CD4-positive, alpha-beta T cell treated with Interleukin-15 for 4 hours (primary cell): ENCODE measurements around the gene CD82.

ENCODE experiments used
- DNase-seq: peaks from one replicate; pipeline ENCODE4 v3.0.0-alpha.2; 2020; ENCODE audit warnings: low spot score

The CD82 gene

GRCh38 chr11:44617671-44618461 lies 52.4 kb downstream of the CD82 start:
- DNase-seq = no peak

GRCh38 chr11:44618561-44619425 lies 53.3 kb downstream of the CD82 start:
- DNase-seq = no peak

DNA sequence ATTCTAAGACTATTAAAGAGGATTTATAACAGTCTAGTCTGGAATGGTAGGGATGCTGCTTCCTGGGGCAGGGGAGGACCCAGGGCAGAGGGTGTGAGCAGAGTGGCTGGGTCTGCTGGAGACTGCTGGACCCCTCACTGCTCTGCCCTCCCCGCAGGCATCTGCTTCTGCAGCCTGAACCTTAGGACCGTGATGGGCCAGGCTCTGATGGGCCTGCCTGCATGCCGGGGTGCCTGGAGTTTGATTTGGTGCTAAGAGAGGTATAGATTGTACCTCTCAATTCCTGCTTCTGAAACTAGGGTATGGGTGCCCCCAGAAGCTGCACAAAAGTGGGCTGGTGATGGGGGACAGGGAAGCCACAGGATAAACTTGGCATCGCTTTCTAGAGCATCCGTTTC lies 54.9 kb downstream of the CD82 start:
- DNase-seq = no peak

- peak; percentile 56 for DNase-seq
Observed at GRCh38 chr11:44621140-44621681, 55.7 kb downstream of the CD82 start.

GRCh38 chr11:44621784-44622183 lies 56.3 kb downstream of the CD82 start:
- DNase-seq = no peak

DNA sequence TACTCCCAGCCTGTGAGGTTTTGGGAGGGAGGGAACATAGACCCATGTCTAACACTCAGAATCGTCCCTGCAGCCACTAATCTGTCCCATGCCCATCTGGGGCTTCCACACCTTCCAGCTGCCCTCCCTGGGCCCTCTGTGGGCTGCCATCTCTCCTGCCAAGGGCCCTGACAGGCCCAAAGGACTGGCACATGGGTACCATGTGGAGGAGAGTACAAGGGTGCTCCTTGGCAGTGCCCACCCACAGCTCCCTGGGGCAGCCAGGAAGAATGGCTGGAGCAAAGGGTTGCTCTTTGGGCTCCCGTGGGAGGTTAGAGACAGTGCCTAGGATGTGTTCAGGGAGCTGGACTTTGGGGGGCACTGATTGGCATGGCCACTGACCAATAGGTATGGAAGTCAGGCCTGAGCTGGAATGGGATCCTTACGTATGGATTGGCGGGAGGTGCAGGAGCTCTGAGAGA lies 56.8 kb downstream of the CD82 start:
- no peak for DNase-seq

DNA sequence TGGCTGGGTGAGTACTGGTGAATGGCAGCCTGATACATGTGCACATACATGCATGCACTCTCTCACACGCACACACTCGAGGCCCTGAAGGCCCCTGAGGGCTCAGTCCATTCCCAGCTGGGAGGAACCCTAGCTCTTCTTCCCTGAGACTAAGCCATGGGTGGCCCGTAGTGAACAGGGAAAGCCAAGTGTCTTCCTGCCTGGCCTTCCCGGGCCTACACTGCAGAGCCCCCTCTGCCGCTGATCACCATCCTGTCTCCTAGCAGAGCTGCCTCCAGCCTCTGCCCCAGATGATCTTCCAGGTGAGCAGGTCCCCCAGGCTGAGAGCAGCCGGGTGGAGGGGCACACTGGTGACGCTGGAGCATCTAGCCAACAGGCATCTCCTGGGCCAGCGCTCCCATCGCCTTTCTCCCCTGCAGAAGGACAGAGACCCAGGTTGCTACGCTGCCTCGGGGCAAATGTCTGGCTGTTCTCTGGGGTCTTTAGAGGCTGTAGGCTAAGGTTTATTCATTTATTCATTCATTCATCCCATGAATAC lies 57.3 kb downstream of the CD82 start:
- DNase-seq = no peak

GRCh38 chr11:44623341-44623730 lies 57.9 kb downstream of the CD82 start:
- DNase-seq = no peak

DNA sequence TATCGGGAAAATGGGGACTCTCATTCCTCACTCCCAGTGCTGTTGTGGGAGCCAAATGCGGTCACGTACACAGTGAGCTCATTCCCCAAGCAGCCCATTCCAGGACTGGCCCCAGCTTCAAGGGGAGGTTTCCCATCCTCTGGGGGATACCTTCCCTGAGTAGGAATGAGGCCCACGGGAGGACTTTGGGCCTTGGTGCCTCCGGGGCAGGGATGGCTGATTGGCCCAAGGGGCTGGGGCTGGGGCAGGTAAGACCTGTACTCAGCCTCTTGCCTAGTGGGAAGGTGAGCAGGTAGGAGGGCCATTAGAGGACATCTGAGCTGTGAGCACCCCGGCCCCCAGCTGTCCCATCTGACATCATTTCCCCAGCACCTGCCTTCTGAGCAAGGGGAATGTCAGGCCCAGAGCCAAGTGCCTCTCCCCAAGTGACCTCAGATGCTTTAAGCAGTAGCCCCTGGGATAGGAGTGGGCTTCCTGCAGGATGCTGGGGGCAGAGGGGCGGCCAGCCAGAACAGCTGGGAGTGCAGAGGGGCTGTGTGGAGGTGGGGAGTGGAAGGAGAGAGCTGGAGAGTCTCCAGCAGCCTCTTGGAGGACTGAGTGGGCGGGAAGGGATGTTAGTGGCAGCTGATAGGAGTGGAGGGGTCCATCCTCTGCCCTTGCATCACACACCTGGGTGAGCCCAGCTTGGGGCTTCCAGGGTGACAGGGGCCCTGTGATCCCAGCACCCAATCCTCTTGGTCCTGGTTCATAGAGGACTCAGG lies 58.4 kb downstream of the CD82 start:
- no peak for DNase-seq

- no peak for DNase-seq
Observed at GRCh38 chr11:44624761-44625221, 59.3 kb downstream of the CD82 start.

DNA sequence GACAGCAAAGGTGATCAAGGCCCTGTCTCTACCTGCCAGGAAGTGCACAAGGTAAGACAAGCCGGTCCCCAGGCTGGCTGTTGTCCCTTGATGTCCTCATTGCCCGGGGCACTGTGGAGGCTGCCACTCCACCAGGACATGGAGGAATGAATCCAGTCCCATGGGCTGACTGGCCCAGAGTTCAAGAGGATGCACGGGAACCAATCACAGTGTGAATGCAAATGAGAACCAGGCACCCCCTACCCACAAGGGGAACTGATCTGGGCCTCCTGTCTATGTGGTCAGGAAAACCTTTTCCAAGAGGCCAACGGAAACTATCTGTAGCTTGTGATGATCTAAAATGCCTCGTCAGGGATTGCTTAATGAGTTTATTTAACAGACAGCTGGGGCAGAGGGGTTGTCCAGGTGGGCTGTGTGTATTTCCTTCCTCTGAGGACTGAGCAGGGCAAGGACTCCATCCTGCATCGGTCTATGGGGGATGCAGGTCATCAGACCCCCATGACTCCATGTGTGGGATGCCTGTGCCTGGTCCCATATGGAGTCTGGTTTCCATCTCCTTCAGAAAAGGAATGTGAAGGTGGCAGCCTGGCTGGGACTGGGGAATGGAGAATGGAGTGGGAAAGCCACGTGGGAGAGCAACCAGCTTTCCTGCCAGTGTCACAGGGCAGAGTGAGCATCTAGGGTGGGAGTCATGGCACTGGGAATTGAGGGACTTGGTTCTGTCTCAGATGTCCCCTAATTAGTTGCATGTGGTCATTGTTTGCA lies 60.5 kb downstream of the CD82 start:
- DNase-seq = no peak

DNA sequence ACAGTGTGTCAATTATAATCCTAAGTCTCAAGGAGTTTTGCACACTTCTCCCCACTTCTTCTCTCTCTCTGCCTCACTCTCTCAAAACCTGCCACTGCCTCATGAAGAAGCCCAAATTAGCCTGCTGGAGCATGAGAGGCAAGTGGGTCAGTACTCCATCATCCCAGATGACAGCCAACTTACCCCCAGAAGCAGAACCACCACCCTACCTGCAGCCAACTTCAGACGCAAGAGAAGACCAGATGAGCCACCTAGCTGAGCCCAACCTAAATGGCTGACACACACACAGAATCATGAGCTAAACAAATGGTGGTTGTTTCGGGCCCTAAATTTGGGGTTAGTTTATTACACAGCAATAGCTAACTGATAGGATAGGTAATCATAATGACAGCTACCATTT lies 61.2 kb downstream of the CD82 start:
- DNase-seq = no peak

DNA sequence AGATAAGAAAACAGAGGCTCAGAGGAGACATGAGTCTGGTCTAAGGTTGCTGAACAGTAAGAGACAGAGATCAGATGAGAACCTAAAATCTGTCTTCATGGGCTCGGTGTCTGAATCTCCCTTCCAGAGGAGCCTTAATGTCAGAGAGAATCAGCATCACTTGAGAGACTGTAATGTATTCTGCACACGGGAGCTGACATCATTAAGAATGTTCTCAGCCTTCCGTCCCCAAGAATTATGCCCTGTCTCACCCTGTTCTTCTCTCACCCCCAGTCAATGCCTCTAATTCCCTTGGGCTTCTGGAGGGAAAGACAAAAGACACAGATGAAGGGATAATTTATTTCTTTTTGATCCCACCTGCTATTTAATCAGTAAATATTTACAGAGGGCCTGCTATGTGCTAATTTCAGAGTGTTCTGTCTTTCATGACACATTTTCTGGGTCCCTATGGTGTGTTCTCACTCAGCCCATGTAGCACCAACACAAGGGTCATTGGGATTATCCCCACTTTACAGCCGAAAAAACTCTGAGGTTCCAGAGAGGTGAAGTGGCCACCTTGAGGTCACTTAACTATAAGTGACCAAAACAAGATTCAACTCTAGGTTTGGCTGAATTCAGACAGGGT lies 61.8 kb downstream of the CD82 start:
- DNase-seq = no peak

GRCh38 chr11:44627911-44628729 lies 62.7 kb downstream of the CD82 start:
- DNase-seq = no peak

GRCh38 chr11:44628730-44629700 lies 63.6 kb downstream of the CD82 start:
- DNase-seq = no peak

DNA sequence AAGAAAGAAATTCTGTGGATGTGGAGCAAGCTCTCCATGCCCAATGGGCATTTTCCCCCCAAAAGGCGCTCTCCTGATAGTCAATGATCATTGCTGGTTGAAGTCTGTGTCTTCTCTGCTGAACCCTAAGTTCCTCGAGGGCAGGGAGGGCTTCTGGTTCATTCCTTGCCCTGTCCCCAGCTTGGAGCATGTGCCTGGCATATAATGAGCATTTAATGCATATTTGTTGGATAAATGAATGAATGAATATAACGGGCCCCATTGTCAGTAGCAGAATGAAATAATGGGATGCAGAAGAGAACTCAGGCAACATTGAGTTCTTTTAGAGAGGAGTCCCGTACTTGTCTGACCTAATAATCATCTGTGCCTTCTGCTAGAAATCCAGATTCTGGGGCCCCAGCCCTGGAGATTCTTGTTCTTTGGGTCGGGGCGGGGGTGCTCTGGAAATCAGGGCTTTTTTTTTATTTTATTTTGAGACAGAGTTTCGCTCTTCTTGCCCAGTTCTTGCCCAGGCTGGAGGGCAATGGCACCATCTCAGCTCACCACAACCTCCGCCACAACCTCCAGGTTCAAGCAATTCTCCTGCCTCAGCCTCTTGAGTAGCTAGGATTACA lies 64.4 kb downstream of the CD82 start:
- no peak for DNase-seq

DNA sequence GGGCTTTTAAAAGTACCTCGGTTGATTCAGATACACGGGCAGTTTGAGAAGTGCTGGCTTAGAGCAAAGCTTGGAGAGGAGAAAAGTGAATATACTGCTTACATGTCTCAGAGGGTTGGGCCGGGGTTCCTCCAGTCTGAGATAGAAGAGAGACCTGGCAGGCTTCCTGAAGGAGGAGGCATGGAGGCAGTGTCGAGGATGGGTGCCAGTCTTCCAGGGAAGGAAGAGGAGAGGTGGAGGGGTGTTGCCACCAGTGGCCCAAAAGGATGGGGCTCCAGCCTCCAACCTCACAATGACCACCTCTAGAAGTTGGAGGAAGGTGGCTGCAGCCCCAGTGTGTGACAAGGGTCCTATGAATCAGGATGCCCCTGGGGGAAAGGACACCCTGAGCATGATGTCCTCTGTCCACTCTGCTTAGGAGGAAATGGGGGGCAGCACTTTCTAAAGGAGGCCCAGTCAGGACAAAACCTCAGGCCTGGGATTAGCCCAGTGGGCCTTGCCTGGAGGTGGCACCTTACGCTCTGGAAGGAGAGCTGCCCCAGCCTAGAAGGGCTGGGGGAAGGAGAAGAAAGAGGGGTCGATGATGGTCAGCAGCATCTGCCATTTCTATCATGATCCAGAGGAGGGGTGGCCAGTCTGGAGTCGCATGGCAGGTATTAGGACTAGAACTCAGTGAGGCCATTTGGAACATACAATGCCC lies 65.2 kb downstream of the CD82 start:
- no peak for DNase-seq
